ENCODE data around the gene RNU6-8. TPM values are rescaled to one million over a fixed set of nuclear protein-coding genes. Genes with fewer than 3 reads are reported as not detected.

Gene RNU6-8
- polyA plus RNA-seq (2011; rRNA removed) (not detected in 2 replicates), polyA minus RNA-seq (2011; rRNA and poly(A)+ RNA removed) (not detected in 2 replicates)

- Histone ChIP-seq H3K9me3 (ENCODE audit: control insufficient read depth, insufficient read depth, low read length) (no peaks in the 10 kb centered on the region), H3K27ac (ENCODE audit: low read depth, low read length) (peak within 1 kb of the TSS; percentile 39), H3K4me3 (ENCODE audit: low read depth, low read length) (peak within 1 kb of the TSS; percentile 70), H3K27me3 (ENCODE audit: control insufficient read depth, insufficient read depth, low read length) (peaks cover 2% of the 10 kb centered on the region)
- peak; percentile 46 for DNase-seq (ENCODE audit: low read depth, low spot score)
- ChIA-PET POLR2A (interaction anchor here (1.0 kb wide), 1 partner anchor 127 kb away, joined by 6 read pairs; the partner anchor contains the start of gene ARHGAP5), CTCF (interaction anchor here (1.5 kb wide), 1 partner anchor 130 kb away, joined by 7 read pairs; no protein-coding TSS in a partner anchor)
- TF ChIP-seq CTCF (IDR thresholded peaks at IDR 0.05; ENCODE audit: low read depth, low read length), result no peak
These were observed at the start of gene RNU6-8 for GRCh38 chr14:32202998-32203882. Gene RNU6-8 (minus strand): TSS chr14:32203269.

- Histone ChIP-seq H3K4me3 (ENCODE audit: low read depth, low read length) (no peak overlapping the region), H3K27me3 (ENCODE audit: control insufficient read depth, insufficient read depth, low read length) (peaks cover 2% of the 10 kb centered on the region), H3K27ac (ENCODE audit: low read depth, low read length) (no peak overlapping the region), H3K9me3 (ENCODE audit: control insufficient read depth, insufficient read depth, low read length) (no peaks in the 10 kb centered on the region)
- DNase-seq (ENCODE audit: low read depth, low spot score), result peak; percentile 45
- TF ChIP-seq CTCF (IDR thresholded peaks at IDR 0.05; ENCODE audit: low read depth, low read length), result peak; percentile 94
- POLR2A ChIA-PET, result no interaction called here
- CTCF ChIA-PET, result interaction anchor here (0.5 to 5.4 kb wide), 26 partner anchors 10 to 813 kb away, joined by 3 to 93 read pairs (median 4); partner anchors contain the start of gene DTD2
These were observed 49.1 kb upstream of the RNU6-8 start for GRCh38 chr14:32252030-32252670.

GRCh38 chr14:32251530-32251929, 48.5 kb upstream of the RNU6-8 start:
- no peak overlapping the region for H3K27ac ChIP-seq (ENCODE audit: low read depth, low read length)
- H3K4me3 ChIP-seq (ENCODE audit: low read depth, low read length), result no peak overlapping the region
- TF ChIP-seq CTCF (IDR thresholded peaks at IDR 0.05; ENCODE audit: low read depth, low read length), result no peak
- no peaks in the 10 kb centered on the region for H3K9me3 ChIP-seq (ENCODE audit: control insufficient read depth, insufficient read depth, low read length)
- CTCF ChIA-PET, result interaction anchor here (0.5 to 5.4 kb wide), 18 partner anchors 10 to 746 kb away, joined by 3 to 93 read pairs (median 3); no protein-coding TSS in a partner anchor
- DNase-seq (ENCODE audit: low read depth, low spot score), result no peak
- H3K27me3 ChIP-seq (ENCODE audit: control insufficient read depth, insufficient read depth, low read length), result peaks cover 2% of the 10 kb centered on the region
- POLR2A ChIA-PET, result no interaction called here

DNA sequence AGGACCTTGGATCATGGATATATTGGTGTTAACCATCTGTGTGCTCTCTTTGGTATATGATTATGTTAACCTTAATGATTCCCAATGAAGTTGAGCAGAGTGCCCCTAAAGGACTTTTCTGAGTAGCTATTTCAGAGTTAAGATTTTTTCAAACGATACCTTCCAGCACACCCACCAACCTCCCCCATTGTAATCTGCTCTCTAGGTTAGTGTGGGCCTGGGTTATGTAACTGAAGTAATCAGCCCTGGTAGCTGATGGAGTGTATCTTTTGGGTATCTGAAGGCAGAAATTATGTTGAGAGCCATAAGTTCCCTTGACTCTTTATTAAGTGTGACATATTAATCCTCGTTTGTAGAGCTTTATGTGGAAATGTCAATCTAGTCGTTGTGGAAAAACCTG, 47.6 kb upstream of the RNU6-8 start:
- H3K4me3 ChIP-seq (ENCODE audit: low read depth, low read length), result no peak overlapping the region
- ChIA-PET CTCF (interaction anchor here (0.5 to 5.4 kb wide), 12 partner anchors 9 to 745 kb away, joined by 3 to 93 read pairs (median 6); no protein-coding TSS in a partner anchor), POLR2A (no interaction called here)
- no peaks in the 10 kb centered on the region for H3K9me3 ChIP-seq (ENCODE audit: control insufficient read depth, insufficient read depth, low read length)
- no peak for DNase-seq (ENCODE audit: low read depth, low spot score)
- H3K27me3 ChIP-seq (ENCODE audit: control insufficient read depth, insufficient read depth, low read length), result peaks cover 2% of the 10 kb centered on the region
- no peak overlapping the region for H3K27ac ChIP-seq (ENCODE audit: low read depth, low read length)
- no peak for TF ChIP-seq CTCF (IDR thresholded peaks at IDR 0.05; ENCODE audit: low read depth, low read length)
